HEK293 (cell line): ENCODE data around the gene SRSF5.

ENCODE experiments used
- CTCF ChIA-PET: fragments of 350-600 bp; formaldehyde crosslinking; extraction: SDS; loops from one replicate; lab custom pipeline; 2021; ENCODE audit warnings: antibody characterized with exemption; lab: Yijun Ruan, JAX
- POLR2A ChIA-PET: fragments of 300-600 bp; formaldehyde crosslinking; extraction: SDS; loops from one replicate; lab custom pipeline; 2020; ENCODE audit warnings: antibody characterized with exemption, inconsistent platforms; lab: Yijun Ruan, JAX
- H3K27ac ChIP-seq: fragments of 200-500 bp; sonication (Bioruptor generic); 2 replicates; pipeline ENCODE4 v1.5.1; 2014; ENCODE audit warnings: low read depth, low read length, control low read depth, inconsistent platforms; ENCODE audit errors: extremely low read depth
- H3K36me3 ChIP-seq, 2 experiments: fragments of 200-500 bp in 1 of 2; sonication (Bioruptor generic) in 1 of 2; 1 replicate in 1 of 2; 2 replicates in 1 of 2; pipeline ENCODE4 v1.5.1; 2014 to 2017; ENCODE audit warnings: inconsistent platforms in 2 of 2, low read length in 2 of 2; ENCODE audit not compliant: control insufficient read depth in 2 of 2, insufficient read depth in 1 of 2
- H3K4me1 ChIP-seq: fragments of 200-500 bp; sonication (Bioruptor generic); 2 replicates; pipeline ENCODE4 v1.5.1; 2014; ENCODE audit warnings: mild to moderate bottlenecking, low read length, inconsistent platforms; ENCODE audit not compliant: control insufficient read depth, insufficient read depth
- H3K4me3 ChIP-seq: 2 replicates; pipeline ENCODE4 v1.5.1; 2011; ENCODE audit warnings: low read depth, mild to moderate bottlenecking, control low read depth, low read length, moderate library complexity
- H3K9me3 ChIP-seq: fragments of 200-500 bp; sonication (Bioruptor generic); 2 replicates; pipeline ENCODE4 v1.5.1; 2014; ENCODE audit warnings: low read depth, low read length, inconsistent platforms; ENCODE audit not compliant: control insufficient read depth, insufficient read depth
- AEBP2 ChIP-seq: fragments of 450-650 bp; formaldehyde crosslinking; IDR thresholded peaks from 2 replicates; pipeline ENCODE4 v1.5.1; 2016; ENCODE audit warnings: missing biosample characterization, missing genetic modification characterization, borderline replicate concordance
- BCL11B ChIP-seq: fragments of 450-650 bp; formaldehyde crosslinking; IDR thresholded peaks from 2 replicates; pipeline ENCODE4 v1.5.1; 2016; ENCODE audit warnings: low read depth, missing biosample characterization, missing genetic modification characterization
- HOXA7 ChIP-seq: sonication (generic); formaldehyde crosslinking; IDR thresholded peaks from 2 replicates; pipeline ENCODE4 v1.8.1; 2022; ENCODE audit warnings: missing genetic modification reagents, borderline replicate concordance
- HOXD13 ChIP-seq: sonication (generic); formaldehyde crosslinking; IDR thresholded peaks from 2 replicates; pipeline ENCODE4 v1.8.0; 2022; ENCODE audit warnings: missing genetic modification reagents, borderline replicate concordance
- KLF1 ChIP-seq: fragments of 450-650 bp; formaldehyde crosslinking; IDR thresholded peaks from 2 replicates; pipeline ENCODE4 v1.5.1; 2016; ENCODE audit warnings: missing biosample characterization, missing genetic modification characterization
- OSR2 ChIP-seq: fragments of 450-650 bp; formaldehyde crosslinking; IDR thresholded peaks from 2 replicates; pipeline ENCODE4 v1.5.1; 2016; ENCODE audit warnings: missing biosample characterization, missing genetic modification characterization
- OVOL3 ChIP-seq: fragments of 450-650 bp; formaldehyde crosslinking; IDR thresholded peaks from 2 replicates; pipeline ENCODE4 v1.5.1; 2016; ENCODE audit warnings: missing biosample characterization, missing genetic modification characterization
- PRDM1 ChIP-seq: fragments of 450-650 bp; formaldehyde crosslinking; IDR thresholded peaks from 2 replicates; pipeline ENCODE4; 2016; ENCODE audit warnings: missing biosample characterization, missing genetic modification characterization
- ZBTB21 ChIP-seq: fragments of 450-650 bp; formaldehyde crosslinking; IDR thresholded peaks from 2 replicates; pipeline ENCODE4 v1.5.1; 2017; ENCODE audit warnings: missing biosample characterization, missing genetic modification characterization
- ZNF133 ChIP-seq: fragments of 450-650 bp; formaldehyde crosslinking; IDR thresholded peaks from 2 replicates; pipeline ENCODE4 v1.5.1; 2016; ENCODE audit warnings: missing biosample characterization, missing genetic modification characterization
- ZNF157 ChIP-seq: fragments of 450-650 bp; formaldehyde crosslinking; IDR thresholded peaks from 2 replicates; pipeline ENCODE4 v1.5.1; 2016; ENCODE audit warnings: missing biosample characterization, missing genetic modification characterization
- ZNF223 ChIP-seq: fragments of 450-650 bp; formaldehyde crosslinking; IDR thresholded peaks from 2 replicates; pipeline ENCODE4 v1.5.1; 2016; ENCODE audit warnings: missing biosample characterization, missing genetic modification characterization
- ZNF239 ChIP-seq: fragments of 450-650 bp; formaldehyde crosslinking; IDR thresholded peaks from 2 replicates; pipeline ENCODE4 v1.5.1; 2016; ENCODE audit warnings: missing biosample characterization, missing genetic modification characterization
- ZNF350 ChIP-seq: fragments of 450-650 bp; formaldehyde crosslinking; IDR thresholded peaks from 2 replicates; pipeline ENCODE4 v1.5.0; 2017; ENCODE audit warnings: missing biosample characterization, mild to moderate bottlenecking, missing genetic modification characterization
- ZNF37A ChIP-seq: fragments of 450-650 bp; IDR thresholded peaks from 2 replicates; pipeline ENCODE4 v1.5.1; 2018; ENCODE audit warnings: missing biosample characterization, missing genetic modification characterization
- ZNF404 ChIP-seq: fragments of 450-650 bp; formaldehyde crosslinking; IDR thresholded peaks from 2 replicates; pipeline ENCODE4 v1.5.1; 2017; ENCODE audit warnings: missing biosample characterization, missing genetic modification characterization
- ZNF561 ChIP-seq: fragments of 450-650 bp; IDR thresholded peaks from 2 replicates; pipeline ENCODE4 v1.5.1; 2018; ENCODE audit warnings: missing biosample characterization, missing genetic modification characterization, borderline replicate concordance
- ZNF626 ChIP-seq: fragments of 450-650 bp; sonication (Bioruptor Pico); formaldehyde crosslinking; IDR thresholded peaks from 2 replicates; pipeline ENCODE4 v1.5.1; 2018; ENCODE audit warnings: missing biosample characterization, missing genetic modification characterization, inconsistent platforms
- ZNF629 ChIP-seq: fragments of 450-650 bp; formaldehyde crosslinking; IDR thresholded peaks from 2 replicates; pipeline ENCODE4 v1.5.1; 2017; ENCODE audit warnings: missing biosample characterization, missing genetic modification characterization
- ZNF654 ChIP-seq: fragments of 450-650 bp; formaldehyde crosslinking; IDR thresholded peaks from 2 replicates; pipeline ENCODE4 v1.5.1; 2016; ENCODE audit warnings: low read depth, missing biosample characterization, missing genetic modification characterization
- ZNF670 ChIP-seq: fragments of 450-650 bp; formaldehyde crosslinking; IDR thresholded peaks from 2 replicates; pipeline ENCODE4 v1.5.1; 2016; ENCODE audit warnings: missing biosample characterization, missing genetic modification characterization, low read depth
- ZNF777 ChIP-seq: fragments of 450-650 bp; formaldehyde crosslinking; IDR thresholded peaks from 2 replicates; pipeline ENCODE4 v1.5.1; 2017; ENCODE audit warnings: missing biosample characterization, missing genetic modification characterization, borderline replicate concordance
- ZNF785 ChIP-seq: fragments of 450-650 bp; formaldehyde crosslinking; IDR thresholded peaks from 2 replicates; pipeline ENCODE4 v1.5.1; 2016; ENCODE audit warnings: missing biosample characterization, missing genetic modification characterization
- ZNF792 ChIP-seq: fragments of 450-650 bp; formaldehyde crosslinking; IDR thresholded peaks from 2 replicates; pipeline ENCODE4 v1.5.1; 2016; ENCODE audit warnings: missing biosample characterization, missing genetic modification characterization
- ZXDB ChIP-seq: fragments of 450-650 bp; formaldehyde crosslinking; IDR thresholded peaks from 2 replicates; pipeline ENCODE4 v1.5.1; 2016; ENCODE audit warnings: missing biosample characterization, missing genetic modification characterization
- TF ChIP-seq, protein P1 (sequence below): fragments of 450-650 bp; formaldehyde crosslinking; IDR thresholded peaks from 2 replicates; pipeline ENCODE4 v1.5.1; 2016; ENCODE audit warnings: missing biosample characterization, missing genetic modification characterization
- TF ChIP-seq, protein P2 (sequence below): fragments of 450-650 bp; formaldehyde crosslinking; IDR thresholded peaks from 2 replicates; pipeline ENCODE4 v1.5.0; 2017; ENCODE audit warnings: missing biosample characterization, missing genetic modification characterization, borderline replicate concordance
- TF ChIP-seq, protein P3 (sequence below): fragments of 450-650 bp; formaldehyde crosslinking; IDR thresholded peaks from 2 replicates; pipeline ENCODE4 v1.5.1; 2016; ENCODE audit warnings: missing biosample characterization, missing genetic modification characterization, low read depth
- TF ChIP-seq, protein P4 (sequence below): fragments of 450-650 bp; formaldehyde crosslinking; IDR thresholded peaks from 2 replicates; pipeline ENCODE4 v1.5.1; 2016; ENCODE audit warnings: missing biosample characterization, missing genetic modification characterization
- TF ChIP-seq, protein P5 (sequence below): fragments of 450-650 bp; formaldehyde crosslinking; IDR thresholded peaks from 2 replicates; pipeline ENCODE4 v1.5.1; 2016; ENCODE audit warnings: missing biosample characterization, missing genetic modification characterization

Gene SRSF5

GRCh38 chr14:69766984-69767368 is at the start of gene SRSF5:
SRSF5 (plus strand) TSS chr14:69767142; CDS start chr14:69768157, 1,015 bp downstream.
- Histone ChIP-seq H3K36me3 (peaks cover 36 to 43% of the 10 kb centered on the region in 2 experiments), H3K4me3 (peak within 1 kb of the TSS; percentile 97), H3K4me1 (no peaks in the 10 kb centered on the region; the same call in 1 of the 2 replicates), H3K27ac (peak within 1 kb of the TSS; percentile 95), H3K9me3 (no peaks in the 10 kb centered on the region)
- POLR2A ChIA-PET = interaction anchor here (0.5 to 1.8 kb wide), 20 partner anchors 10 to 450 kb away, joined by 3 to 9 read pairs (median 4); partner anchors contain the start of genes ERH, SLC10A1, SLC39A9 and SMOC1
- CTCF ChIA-PET = interaction anchor here (0.7 kb wide), 1 partner anchor 152 kb away, joined by 3 read pairs; no protein-coding TSS in a partner anchor
- TF ChIP-seq PRDM1 (tag by site-specific recombination) (no peak), KLF1 (tag by site-specific recombination) (peak; percentile 59), HOXD13 (CRISPR knock-in tag) (no peak), AEBP2 (tag by site-specific recombination) (no peak), OVOL3 (tag by site-specific recombination) (0 out of 2 replicates have a peak, but pooled peaks have one; percentile 52), ZNF626 (tag by site-specific recombination) (no peak), ZNF792 (tag by site-specific recombination) (no peak), ZNF629 (tag by site-specific recombination) (peak; percentile 94), ZNF223 (tag by site-specific recombination) (no peak), ZBTB21 (peak; percentile 88), ZNF157 (tag by site-specific recombination) (no peak), ZXDB (tag by site-specific recombination) (peak; percentile 97), BCL11B (tag by site-specific recombination) (no peak), ZNF37A (no peak), ZNF561 (no peak), ZNF350 (tag by site-specific recombination) (no peak), ZNF133 (tag by site-specific recombination) (no peak), ZNF654 (tag by site-specific recombination) (no peak), ZNF239 (no peak), OSR2 (tag by site-specific recombination) (no peak), ZNF785 (no peak), ZNF670 (no peak), ZNF777 (tag by site-specific recombination) (0 out of 2 replicates have a peak, but pooled peaks have one; percentile 20), HOXA7 (no peak), ZNF404 (tag by site-specific recombination) (no peak)
- TF ChIP-seq, protein P1, sequence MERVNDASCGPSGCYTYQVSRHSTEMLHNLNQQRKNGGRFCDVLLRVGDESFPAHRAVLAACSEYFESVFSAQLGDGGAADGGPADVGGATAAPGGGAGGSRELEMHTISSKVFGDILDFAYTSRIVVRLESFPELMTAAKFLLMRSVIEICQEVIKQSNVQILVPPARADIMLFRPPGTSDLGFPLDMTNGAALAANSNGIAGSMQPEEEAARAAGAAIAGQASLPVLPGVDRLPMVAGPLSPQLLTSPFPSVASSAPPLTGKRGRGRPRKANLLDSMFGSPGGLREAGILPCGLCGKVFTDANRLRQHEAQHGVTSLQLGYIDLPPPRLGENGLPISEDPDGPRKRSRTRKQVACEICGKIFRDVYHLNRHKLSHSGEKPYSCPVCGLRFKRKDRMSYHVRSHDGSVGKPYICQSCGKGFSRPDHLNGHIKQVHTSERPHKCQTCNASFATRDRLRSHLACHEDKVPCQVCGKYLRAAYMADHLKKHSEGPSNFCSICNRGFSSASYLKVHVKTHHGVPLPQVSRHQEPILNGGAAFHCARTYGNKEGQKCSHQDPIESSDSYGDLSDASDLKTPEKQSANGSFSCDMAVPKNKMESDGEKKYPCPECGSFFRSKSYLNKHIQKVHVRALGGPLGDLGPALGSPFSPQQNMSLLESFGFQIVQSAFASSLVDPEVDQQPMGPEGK (tag by site-specific recombination) = peak; percentile 77
- TF ChIP-seq, protein P2, sequence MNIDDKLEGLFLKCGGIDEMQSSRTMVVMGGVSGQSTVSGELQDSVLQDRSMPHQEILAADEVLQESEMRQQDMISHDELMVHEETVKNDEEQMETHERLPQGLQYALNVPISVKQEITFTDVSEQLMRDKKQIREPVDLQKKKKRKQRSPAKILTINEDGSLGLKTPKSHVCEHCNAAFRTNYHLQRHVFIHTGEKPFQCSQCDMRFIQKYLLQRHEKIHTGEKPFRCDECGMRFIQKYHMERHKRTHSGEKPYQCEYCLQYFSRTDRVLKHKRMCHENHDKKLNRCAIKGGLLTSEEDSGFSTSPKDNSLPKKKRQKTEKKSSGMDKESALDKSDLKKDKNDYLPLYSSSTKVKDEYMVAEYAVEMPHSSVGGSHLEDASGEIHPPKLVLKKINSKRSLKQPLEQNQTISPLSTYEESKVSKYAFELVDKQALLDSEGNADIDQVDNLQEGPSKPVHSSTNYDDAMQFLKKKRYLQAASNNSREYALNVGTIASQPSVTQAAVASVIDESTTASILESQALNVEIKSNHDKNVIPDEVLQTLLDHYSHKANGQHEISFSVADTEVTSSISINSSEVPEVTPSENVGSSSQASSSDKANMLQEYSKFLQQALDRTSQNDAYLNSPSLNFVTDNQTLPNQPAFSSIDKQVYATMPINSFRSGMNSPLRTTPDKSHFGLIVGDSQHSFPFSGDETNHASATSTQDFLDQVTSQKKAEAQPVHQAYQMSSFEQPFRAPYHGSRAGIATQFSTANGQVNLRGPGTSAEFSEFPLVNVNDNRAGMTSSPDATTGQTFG (tag by site-specific recombination) = no peak
- TF ChIP-seq, protein P3, sequence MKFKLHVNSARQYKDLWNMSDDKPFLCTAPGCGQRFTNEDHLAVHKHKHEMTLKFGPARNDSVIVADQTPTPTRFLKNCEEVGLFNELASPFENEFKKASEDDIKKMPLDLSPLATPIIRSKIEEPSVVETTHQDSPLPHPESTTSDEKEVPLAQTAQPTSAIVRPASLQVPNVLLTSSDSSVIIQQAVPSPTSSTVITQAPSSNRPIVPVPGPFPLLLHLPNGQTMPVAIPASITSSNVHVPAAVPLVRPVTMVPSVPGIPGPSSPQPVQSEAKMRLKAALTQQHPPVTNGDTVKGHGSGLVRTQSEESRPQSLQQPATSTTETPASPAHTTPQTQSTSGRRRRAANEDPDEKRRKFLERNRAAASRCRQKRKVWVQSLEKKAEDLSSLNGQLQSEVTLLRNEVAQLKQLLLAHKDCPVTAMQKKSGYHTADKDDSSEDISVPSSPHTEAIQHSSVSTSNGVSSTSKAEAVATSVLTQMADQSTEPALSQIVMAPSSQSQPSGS = peak; percentile 65
- TF ChIP-seq, protein P4, sequence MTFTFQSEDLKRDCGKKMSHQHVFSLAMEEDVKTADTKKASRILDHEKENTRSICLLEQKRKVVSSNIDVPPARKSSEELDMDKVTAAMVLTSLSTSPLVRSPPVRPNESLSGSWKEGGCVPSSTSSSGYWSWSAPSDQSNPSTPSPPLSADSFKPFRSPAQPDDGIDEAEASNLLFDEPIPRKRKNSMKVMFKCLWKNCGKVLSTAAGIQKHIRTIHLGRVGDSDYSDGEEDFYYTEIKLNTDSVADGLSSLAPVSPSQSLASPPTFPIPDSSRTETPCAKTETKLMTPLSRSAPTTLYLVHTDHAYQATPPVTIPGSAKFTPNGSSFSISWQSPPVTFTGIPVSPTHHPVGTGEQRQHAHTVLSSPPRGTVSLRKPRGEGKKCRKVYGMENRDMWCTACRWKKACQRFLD = no peak
- TF ChIP-seq, protein P5, sequence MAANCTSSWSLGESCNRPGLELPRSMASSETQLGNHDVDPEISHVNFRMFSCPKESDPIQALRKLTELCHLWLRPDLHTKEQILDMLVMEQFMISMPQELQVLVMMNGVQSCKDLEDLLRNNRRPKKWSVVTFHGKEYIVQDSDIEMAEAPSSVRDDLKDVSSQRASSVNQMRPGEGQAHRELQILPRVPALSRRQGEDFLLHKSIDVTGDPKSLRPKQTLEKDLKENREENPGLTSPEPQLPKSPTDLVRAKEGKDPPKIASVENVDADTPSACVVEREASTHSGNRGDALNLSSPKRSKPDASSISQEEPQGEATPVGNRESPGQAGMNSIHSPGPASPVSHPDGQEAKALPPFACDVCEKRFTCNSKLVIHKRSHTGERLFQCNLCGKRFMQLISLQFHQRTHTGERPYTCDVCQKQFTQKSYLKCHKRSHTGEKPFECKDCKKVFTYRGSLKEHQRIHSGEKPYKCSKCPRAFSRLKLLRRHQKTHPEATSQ = no peak
